ENCODE data around the gene ZBTB21.
"Not testable (repeated sequence)": the region's sequence is repeated elsewhere in the genome, so short reads cannot be mapped to it uniquely, and the experiment has no call there.

The ZBTB21 gene

DNA sequence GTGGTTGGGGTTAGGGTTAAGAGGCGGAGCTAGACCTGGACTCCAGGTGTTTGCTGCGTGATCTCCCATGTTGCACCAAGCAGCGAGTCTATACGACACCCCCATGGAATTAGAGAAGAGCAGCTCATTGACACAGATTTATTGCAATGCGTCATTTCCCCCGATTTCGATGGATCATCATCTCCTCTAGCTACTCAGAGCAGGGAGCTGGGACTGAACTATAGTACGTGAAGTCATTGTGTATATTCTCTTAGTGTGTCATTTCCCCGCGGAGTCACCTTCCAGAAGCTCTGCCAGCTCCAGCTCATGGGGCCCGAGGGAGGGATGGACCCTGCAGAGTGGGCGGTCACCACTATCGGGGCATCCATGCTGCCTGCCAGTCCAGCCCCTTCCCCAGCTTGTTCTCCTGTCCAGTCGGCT is 48.9 kb downstream of the ZBTB21 start:
- 0 out of 2 replicates have a peak, but pooled peaks cover 6% of the 10 kb centered on the region for H3K27me3 ChIP-seq
- H3K36me3 ChIP-seq, result no peaks in the 10 kb centered on the region
- TF ChIP-seq, protein P1, sequence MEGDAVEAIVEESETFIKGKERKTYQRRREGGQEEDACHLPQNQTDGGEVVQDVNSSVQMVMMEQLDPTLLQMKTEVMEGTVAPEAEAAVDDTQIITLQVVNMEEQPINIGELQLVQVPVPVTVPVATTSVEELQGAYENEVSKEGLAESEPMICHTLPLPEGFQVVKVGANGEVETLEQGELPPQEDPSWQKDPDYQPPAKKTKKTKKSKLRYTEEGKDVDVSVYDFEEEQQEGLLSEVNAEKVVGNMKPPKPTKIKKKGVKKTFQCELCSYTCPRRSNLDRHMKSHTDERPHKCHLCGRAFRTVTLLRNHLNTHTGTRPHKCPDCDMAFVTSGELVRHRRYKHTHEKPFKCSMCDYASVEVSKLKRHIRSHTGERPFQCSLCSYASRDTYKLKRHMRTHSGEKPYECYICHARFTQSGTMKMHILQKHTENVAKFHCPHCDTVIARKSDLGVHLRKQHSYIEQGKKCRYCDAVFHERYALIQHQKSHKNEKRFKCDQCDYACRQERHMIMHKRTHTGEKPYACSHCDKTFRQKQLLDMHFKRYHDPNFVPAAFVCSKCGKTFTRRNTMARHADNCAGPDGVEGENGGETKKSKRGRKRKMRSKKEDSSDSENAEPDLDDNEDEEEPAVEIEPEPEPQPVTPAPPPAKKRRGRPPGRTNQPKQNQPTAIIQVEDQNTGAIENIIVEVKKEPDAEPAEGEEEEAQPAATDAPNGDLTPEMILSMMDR (IDR thresholded peaks at IDR 0.05; ENCODE audit: low read depth, low read length), result no peak
- DNase-seq, result no peak
- no peaks in the 10 kb centered on the region for H3K9me3 ChIP-seq
- H3K4me1 ChIP-seq, result peaks cover 15% of the 10 kb centered on the region
- H3K4me3 ChIP-seq (ENCODE audit: low read depth, low read length), result no peak overlapping the region

DNA sequence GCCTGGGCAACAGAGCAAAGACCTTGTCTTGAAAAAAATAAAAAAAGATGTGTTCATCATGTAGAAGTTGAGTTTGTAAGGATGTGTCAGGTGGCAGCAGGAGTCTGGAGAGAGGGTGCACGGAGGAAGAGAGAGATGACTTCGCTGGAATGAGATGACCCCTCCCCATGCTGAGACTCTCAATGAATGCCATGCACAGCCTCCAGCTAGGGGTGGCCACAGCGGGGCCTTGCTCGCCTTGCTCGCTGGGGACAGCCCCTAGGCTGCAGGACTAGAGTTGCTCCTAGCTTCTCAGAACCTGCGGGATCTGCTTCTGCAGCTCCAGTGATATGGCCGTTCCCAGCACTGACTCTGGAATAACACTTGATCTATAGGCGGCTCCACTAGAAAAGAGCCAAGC is 49.8 kb downstream of the ZBTB21 start:
- TF ChIP-seq, protein P1 (IDR thresholded peaks at IDR 0.05; ENCODE audit: low read depth, low read length), result no peak
- Histone ChIP-seq H3K4me1 (peaks cover 15% of the 10 kb centered on the region), H3K27me3 (0 out of 2 replicates have a peak, but pooled peaks cover 6% of the 10 kb centered on the region), H3K36me3 (no peaks in the 10 kb centered on the region), H3K9me3 (no peaks in the 10 kb centered on the region), H3K4me3 (ENCODE audit: low read depth, low read length) (no peak overlapping the region)
- no peak for DNase-seq

DNA sequence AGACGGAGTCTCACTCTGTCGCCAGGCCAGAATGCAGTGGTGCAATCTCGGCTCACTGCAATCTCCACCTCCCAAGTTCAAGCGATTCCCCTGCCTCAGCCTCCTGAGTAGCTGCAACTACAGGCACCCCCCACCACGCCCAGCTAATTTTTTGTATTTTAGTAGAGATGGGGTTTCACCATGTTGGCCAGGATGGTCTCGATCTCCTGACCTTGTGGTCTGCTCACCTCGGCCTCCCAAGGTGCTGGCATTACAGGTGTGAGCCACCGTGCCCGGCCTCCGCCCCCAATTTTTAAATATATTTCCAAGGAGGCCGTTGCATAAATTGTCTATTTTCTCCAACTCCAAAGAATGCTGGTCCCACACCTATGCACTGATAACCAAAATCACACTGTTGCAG is 50.5 kb downstream of the ZBTB21 start:
- H3K36me3 ChIP-seq; H3K4me3 ChIP-seq (ENCODE audit: low read depth, low read length); H3K27me3 ChIP-seq; H3K9me3 ChIP-seq; DNase-seq: not testable (repeated sequence)
- peaks cover 15% of the 10 kb centered on the region for H3K4me1 ChIP-seq

DNA sequence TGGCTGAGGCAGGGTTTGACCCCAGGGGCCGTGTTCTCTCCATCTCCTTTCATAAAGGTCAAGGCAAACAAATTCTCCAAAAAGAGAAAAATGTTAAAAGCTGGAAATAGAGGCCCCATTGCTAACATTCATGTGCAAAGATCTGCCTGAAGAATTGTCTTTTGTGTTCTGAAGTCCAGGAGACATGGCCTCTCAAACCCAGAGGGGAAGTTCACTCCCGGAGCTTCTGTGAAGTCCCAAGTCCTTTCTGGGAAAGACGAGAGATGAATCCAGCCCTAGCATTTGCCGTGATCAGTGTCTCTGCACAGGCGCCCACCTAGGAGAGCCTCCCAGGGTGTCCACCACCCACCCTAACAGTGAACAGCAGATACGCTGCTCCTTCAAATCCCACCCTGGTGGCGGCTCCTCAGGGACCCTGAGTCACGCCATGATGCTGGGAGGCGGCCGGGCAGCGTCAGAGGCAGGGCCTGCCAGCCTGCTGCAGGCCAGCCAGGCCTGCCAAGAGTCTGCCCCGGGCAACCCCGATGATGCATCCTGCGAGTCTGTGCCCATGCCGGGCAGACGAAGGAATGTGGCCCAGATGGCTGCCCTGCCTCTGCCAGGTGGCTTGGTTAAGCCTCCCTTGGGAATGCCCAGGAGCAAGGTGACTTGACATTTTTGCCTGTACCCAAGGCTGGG is 51.1 kb downstream of the ZBTB21 start:
- Histone ChIP-seq H3K4me1 (peaks cover 17% of the 10 kb centered on the region), H3K9me3 (no peaks in the 10 kb centered on the region), H3K27me3 (no peaks in the 10 kb centered on the region), H3K36me3 (no peaks in the 10 kb centered on the region), H3K4me3 (ENCODE audit: low read depth, low read length) (no peak overlapping the region)
- TF ChIP-seq, protein P1 (IDR thresholded peaks at IDR 0.05; ENCODE audit: low read depth, low read length), result no peak
- no peak for DNase-seq

DNA sequence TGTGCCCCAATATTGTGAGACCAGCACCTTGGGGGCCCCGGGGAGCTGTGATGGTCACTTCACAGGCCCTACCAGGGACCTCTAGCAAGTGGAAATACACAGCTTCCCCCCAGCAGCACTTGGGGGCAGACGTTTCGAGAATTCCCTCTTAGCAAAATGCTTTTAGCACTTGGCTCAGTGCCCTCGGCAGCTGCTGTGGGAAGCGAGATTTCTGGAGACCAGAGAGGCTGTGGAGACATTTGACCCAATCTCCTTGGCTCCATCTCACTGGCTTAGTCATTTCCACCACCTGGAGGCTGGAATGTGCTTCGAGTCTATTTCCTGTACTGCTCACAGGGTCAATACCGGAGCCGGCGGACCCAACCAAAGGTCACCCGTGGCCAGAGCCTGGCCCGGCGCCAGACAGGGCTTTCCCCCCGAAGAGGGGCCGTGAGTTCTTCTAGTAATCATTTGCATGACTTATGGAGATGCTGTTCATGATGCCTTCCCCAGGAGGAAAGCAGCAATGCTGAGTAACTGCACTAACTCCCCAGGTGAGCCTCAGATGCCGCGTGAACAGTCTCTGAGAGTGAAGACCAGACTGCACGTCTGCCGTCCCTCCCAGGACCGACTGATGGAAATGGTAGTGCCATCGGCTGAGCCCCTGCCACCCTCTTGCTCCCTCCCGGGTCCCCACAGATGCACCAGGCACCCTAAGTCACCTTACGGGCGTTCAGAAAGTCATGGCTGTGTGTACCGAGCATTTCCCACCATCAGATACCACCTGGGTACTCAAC is 52.0 kb downstream of the ZBTB21 start:
- Histone ChIP-seq H3K9me3 (no peaks in the 10 kb centered on the region), H3K4me1 (peaks cover 17% of the 10 kb centered on the region), H3K4me3 (ENCODE audit: low read depth, low read length) (no peak overlapping the region), H3K36me3 (no peaks in the 10 kb centered on the region), H3K27me3 (no peaks in the 10 kb centered on the region)
- TF ChIP-seq, protein P1 (IDR thresholded peaks at IDR 0.05; ENCODE audit: low read depth, low read length), result 0 out of 2 replicates have a peak, but pooled peaks have one; percentile 28
- peak; percentile 73 for DNase-seq

DNA sequence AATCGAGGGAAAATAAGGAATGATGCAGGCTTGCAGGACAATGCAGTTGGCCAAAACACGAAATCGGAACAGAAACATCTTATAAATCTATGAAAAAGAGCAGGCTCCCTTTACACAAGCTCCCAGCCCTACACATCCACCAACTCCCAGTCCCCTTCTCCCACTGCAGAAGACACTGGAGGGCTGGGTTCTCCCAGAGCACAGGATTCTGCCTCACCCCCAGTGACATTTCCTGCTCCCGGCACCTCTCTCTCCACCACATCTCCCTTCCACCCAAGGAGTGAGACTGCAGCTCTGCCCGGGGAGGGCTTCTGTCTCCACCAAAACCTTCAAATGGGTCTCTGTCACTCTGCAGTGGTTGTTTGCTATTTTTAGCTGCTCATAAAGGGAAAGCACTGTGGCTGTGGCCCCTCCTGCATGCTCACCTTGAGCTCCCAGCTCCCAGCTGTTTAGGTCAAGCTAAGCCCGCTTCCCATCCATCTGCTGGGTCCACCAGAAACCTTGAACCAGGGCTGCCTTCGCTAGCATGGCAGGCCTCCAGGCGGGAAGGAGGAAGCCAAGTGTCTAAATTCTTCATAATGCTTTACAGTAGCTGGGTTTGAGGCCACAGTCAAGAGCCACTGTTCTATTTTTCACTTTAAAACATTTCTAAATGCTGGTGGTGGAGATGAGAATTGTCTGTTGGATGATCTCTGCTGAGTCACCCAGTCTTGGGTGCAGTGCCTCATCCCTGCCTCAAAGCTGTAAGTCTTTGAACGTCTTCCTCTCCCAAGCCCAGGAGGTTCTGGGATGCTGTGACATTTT is 53.0 kb downstream of the ZBTB21 start:
- H3K9me3 ChIP-seq, result no peaks in the 10 kb centered on the region
- TF ChIP-seq, protein P1 (IDR thresholded peaks at IDR 0.05; ENCODE audit: low read depth, low read length), result no peak
- no peak overlapping the region for H3K4me3 ChIP-seq (ENCODE audit: low read depth, low read length)
- H3K36me3 ChIP-seq, result no peaks in the 10 kb centered on the region
- DNase-seq, result no peak
- no peaks in the 10 kb centered on the region for H3K27me3 ChIP-seq
- peaks cover 17% of the 10 kb centered on the region for H3K4me1 ChIP-seq

Measured in BE2C (cell line).